BE2C (cell line): ENCODE data around the gene RCAN2.

Source experiments
- DNase-seq: peaks from one replicate; pipeline ENCODE4 v3.0.0-alpha.2; 2020
- H3K27me3 ChIP-seq: fragments of 250-450 bp; sonication (Bioruptor Pico); 2 replicates; pipeline ENCODE4 v1.5.1; 2020; ENCODE audit warnings: mild to moderate bottlenecking
- H3K36me3 ChIP-seq: fragments of 250-450 bp; sonication (Bioruptor Pico); 2 replicates; pipeline ENCODE4 v1.5.1; 2020; ENCODE audit warnings: mild to moderate bottlenecking
- H3K4me1 ChIP-seq: fragments of 250-450 bp; sonication (Bioruptor Pico); 2 replicates; pipeline ENCODE4 v1.5.1; 2020
- H3K4me3 ChIP-seq: 2 replicates; pipeline ENCODE4 v1.5.1; 2011; ENCODE audit warnings: low read depth, low read length
- H3K9me3 ChIP-seq: fragments of 250-450 bp; sonication (Bioruptor Pico); 2 replicates; pipeline ENCODE4 v1.5.1; 2020
- CTCF ChIP-seq: IDR thresholded peaks from 2 replicates; pipeline ENCODE4 v1.5.1; 2012; ENCODE audit warnings: mild to moderate bottlenecking, low read depth, low read length

RCAN2 gene

GRCh38 chr6:46279874-46280273 lies 211.4 kb downstream of the RCAN2 start:
- no peak for TF ChIP-seq CTCF
- DNase-seq = no peak
- no peaks in the 10 kb centered on the region for H3K27me3 ChIP-seq
- no peaks in the 10 kb centered on the region for H3K36me3 ChIP-seq
- H3K4me1 ChIP-seq = no peaks in the 10 kb centered on the region
- no peak overlapping the region for H3K4me3 ChIP-seq
- no peaks in the 10 kb centered on the region for H3K9me3 ChIP-seq

- Histone ChIP-seq H3K9me3 (no peaks in the 10 kb centered on the region), H3K4me3 (no peak overlapping the region), H3K36me3 (no peaks in the 10 kb centered on the region), H3K4me1 (no peaks in the 10 kb centered on the region), H3K27me3 (no peaks in the 10 kb centered on the region)
- no peak for TF ChIP-seq CTCF
- DNase-seq = no peak
These were observed 214.6 kb downstream of the RCAN2 start for GRCh38 chr6:46276576-46277142.

- no peaks in the 10 kb centered on the region for H3K36me3 ChIP-seq
- DNase-seq = no peak
- no peak overlapping the region for H3K4me3 ChIP-seq
- TF ChIP-seq CTCF = no peak
- no peaks in the 10 kb centered on the region for H3K4me1 ChIP-seq
- no peaks in the 10 kb centered on the region for H3K27me3 ChIP-seq
- H3K9me3 ChIP-seq = no peaks in the 10 kb centered on the region
These were observed 216.7 kb downstream of the RCAN2 start for GRCh38 chr6:46274502-46274901.

GRCh38 chr6:46273911-46274310 lies 217.3 kb downstream of the RCAN2 start:
- H3K36me3 ChIP-seq = no peaks in the 10 kb centered on the region
- TF ChIP-seq CTCF = no peak
- DNase-seq = no peak
- H3K4me1 ChIP-seq = no peaks in the 10 kb centered on the region
- no peaks in the 10 kb centered on the region for H3K27me3 ChIP-seq
- no peaks in the 10 kb centered on the region for H3K9me3 ChIP-seq
- H3K4me3 ChIP-seq = no peak overlapping the region

- Histone ChIP-seq H3K4me3 (no peak overlapping the region), H3K27me3 (no peaks in the 10 kb centered on the region), H3K36me3 (no peaks in the 10 kb centered on the region), H3K9me3 (no peaks in the 10 kb centered on the region), H3K4me1 (no peaks in the 10 kb centered on the region)
- no peak for TF ChIP-seq CTCF
- DNase-seq = no peak
These were observed 219.5 kb downstream of the RCAN2 start for GRCh38 chr6:46271728-46272127.

- no peak overlapping the region for H3K4me3 ChIP-seq
- H3K27me3 ChIP-seq = no peaks in the 10 kb centered on the region
- no peak for DNase-seq
- H3K36me3 ChIP-seq = no peaks in the 10 kb centered on the region
- H3K9me3 ChIP-seq = no peaks in the 10 kb centered on the region
- TF ChIP-seq CTCF = no peak
- no peaks in the 10 kb centered on the region for H3K4me1 ChIP-seq
These were observed 220.1 kb downstream of the RCAN2 start for GRCh38 chr6:46271107-46271506.
